ENCODE results near the gene UGT2B10. TPM values are rescaled to one million over a fixed set of nuclear protein-coding genes. Genes with fewer than 3 reads are reported as not detected.
"Not testable (repeated sequence)": the region's sequence is repeated elsewhere in the genome, so short reads cannot be mapped to it uniquely, and the experiment has no call there.

UGT2B10 gene
- not detected for total RNA-seq

DNA sequence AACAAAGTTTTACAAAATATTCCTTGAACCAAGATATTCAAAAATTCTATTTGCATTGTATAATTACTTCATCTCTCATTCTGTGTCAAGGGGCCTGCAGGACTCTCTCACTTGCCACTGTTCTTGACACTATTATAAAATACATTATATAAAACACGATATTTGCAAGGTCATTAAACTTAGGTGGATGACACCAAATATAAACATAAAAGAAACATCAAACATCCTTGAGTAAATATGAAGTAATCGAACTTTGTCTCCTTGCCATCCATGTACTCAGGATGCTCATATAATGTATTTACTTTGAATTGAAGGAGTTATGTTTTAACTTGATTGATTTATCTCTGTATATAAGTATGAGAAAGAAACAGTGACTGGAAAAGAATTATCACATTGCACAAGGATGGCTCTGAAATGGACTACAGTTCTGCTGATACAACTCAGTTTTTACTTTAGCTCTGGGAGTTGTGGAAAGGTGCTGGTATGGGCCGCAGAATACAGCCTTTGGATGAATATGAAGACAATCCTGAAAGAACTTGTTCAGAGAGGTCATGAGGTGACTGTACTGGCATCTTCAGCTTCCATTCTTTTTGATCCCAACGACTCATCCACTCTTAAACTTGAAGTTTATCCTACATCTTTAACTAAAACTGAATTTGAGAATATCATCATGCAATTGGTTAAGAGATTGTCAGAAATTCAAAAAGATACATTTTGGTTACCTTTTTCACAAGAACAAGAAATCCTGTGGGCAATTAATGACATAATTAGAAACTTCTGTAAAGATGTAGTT lies at the start of gene UGT2B10:
TSS of gene UGT2B10 (plus strand) at position 378 of the 793 bp plus-strand sequence. CDS start at position 404, 26 bp downstream.
- intact Hi-C loops (cut with DNase I; ENCODE audit: low total_unique reads); H3K4me3 ChIP-seq (ENCODE audit: low read depth, poor library complexity, severe bottlenecking); DNase-seq (ENCODE audit: low spot score in 2 of 2): not testable (repeated sequence)
- WGBS, 2 donors, result 67 to 69% methylated on average over 4 of the region's 4 CpGs

- H3K4me3 ChIP-seq (ENCODE audit: low read depth, poor library complexity, severe bottlenecking); intact Hi-C loops (cut with DNase I; ENCODE audit: low total_unique reads); DNase-seq (ENCODE audit: low spot score in 2 of 2): not testable (repeated sequence)
These were observed 44.0 kb upstream of the UGT2B10 start for GRCh38 chr4:68771836-68772235.

GRCh38 chr4:68773699-68774098 lies 42.1 kb upstream of the UGT2B10 start:
- TF ChIP-seq, protein P1, sequence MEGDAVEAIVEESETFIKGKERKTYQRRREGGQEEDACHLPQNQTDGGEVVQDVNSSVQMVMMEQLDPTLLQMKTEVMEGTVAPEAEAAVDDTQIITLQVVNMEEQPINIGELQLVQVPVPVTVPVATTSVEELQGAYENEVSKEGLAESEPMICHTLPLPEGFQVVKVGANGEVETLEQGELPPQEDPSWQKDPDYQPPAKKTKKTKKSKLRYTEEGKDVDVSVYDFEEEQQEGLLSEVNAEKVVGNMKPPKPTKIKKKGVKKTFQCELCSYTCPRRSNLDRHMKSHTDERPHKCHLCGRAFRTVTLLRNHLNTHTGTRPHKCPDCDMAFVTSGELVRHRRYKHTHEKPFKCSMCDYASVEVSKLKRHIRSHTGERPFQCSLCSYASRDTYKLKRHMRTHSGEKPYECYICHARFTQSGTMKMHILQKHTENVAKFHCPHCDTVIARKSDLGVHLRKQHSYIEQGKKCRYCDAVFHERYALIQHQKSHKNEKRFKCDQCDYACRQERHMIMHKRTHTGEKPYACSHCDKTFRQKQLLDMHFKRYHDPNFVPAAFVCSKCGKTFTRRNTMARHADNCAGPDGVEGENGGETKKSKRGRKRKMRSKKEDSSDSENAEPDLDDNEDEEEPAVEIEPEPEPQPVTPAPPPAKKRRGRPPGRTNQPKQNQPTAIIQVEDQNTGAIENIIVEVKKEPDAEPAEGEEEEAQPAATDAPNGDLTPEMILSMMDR (IDR thresholded peaks at IDR 0.05), result no peak
- TF ChIP-seq POLR2A (IDR thresholded peaks at IDR 0.05), result no peak
- intact Hi-C loops (cut with DNase I; ENCODE audit: low total_unique reads), result no loop called here
- H3K4me3 ChIP-seq (ENCODE audit: low read depth, poor library complexity, severe bottlenecking), result no peak overlapping the region
- WGBS, 2 donors, result 93 to 95% methylated on average over 5 of the region's 5 CpGs
- DNase-seq (ENCODE audit: low spot score in 2 of 2), result peak in 1 of 2 donors; percentile 42

DNA sequence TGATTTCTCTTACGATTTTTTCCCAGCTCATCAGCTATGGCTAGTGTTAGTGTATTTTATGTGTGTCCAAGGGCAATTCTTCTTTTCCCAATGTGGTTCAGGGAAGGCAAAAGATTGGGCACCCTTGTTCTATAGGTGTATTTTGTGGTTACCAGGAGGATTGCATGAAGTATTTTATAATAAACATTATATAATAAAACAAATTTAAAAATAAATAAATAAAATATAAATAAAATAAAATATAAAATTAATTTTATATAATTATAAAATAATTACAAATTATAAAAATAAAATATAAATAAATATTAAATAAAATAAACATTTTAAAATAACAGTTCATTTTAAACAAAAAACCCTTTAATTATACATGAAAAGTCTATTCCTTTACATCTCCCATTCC lies 35.6 kb upstream of the UGT2B10 start:
- intact Hi-C loops (cut with DNase I; ENCODE audit: low total_unique reads), result no loop called here
- no peak for TF ChIP-seq POLR2A (IDR thresholded peaks at IDR 0.05)
- TF ChIP-seq, protein P1 (IDR thresholded peaks at IDR 0.05), result no peak
- 83 to 85% methylated on average over 1 of the region's 1 CpG for WGBS, 2 donors

DNA sequence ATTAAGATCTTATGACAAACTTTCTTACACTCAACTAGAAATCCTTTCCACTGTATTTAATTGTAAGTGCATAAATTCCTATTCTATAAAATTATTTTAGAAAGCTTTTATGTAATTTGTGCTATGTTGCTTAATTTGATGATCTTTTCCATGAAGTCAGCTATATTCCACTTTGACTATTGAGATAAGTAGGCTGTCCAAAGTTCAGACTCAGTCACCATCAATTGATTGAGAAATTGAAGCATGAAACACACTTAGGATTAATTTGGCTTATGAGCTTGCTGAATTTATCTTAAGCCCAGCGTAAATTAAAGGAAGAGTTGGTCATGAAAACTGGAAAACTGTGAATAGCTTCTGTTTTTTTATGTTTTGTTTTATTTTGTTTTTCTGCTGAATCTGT lies 18.7 kb upstream of the UGT2B10 start:
- TF ChIP-seq POLR2A (IDR thresholded peaks at IDR 0.05), result no peak
- TF ChIP-seq, protein P1 (IDR thresholded peaks at IDR 0.05), result no peak
- WGBS, 2 donors, result 69 to 74% methylated on average over 1 of the region's 1 CpG
- intact Hi-C loops (cut with DNase I; ENCODE audit: low total_unique reads), result no loop called here

More for the DNA sequence above, 35.6 kb upstream of the UGT2B10 start:
- DNase-seq (ENCODE audit: low spot score in 2 of 2), result no peak
- no peak overlapping the region for H3K4me3 ChIP-seq (ENCODE audit: low read depth, poor library complexity, severe bottlenecking)

DNA sequence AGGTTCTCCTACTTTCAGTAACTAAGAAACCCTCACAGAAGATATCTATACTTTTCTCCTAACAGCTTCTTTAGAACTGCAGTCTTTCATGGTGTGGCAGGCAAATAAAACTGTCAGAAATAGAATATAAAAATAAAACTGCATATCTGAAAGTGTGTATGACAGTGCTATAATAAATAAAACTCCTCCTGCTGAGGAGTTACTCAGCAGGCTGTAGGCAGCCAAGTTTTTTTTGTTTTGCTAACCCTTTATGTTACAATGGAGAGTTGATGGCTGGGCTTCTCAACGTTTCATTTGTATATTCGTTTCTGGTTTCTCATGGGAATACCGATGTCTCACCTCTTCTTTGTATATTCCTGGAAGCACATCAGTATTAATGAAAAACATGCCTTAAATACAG lies 18.2 kb upstream of the UGT2B10 start:
- no peak for TF ChIP-seq POLR2A (IDR thresholded peaks at IDR 0.05)
- TF ChIP-seq, protein P1 (IDR thresholded peaks at IDR 0.05), result no peak
- WGBS, 2 donors, result 31 to 53% methylated on average over 3 of the region's 3 CpGs
- no peak for DNase-seq (ENCODE audit: low spot score in 2 of 2)
- intact Hi-C loops (cut with DNase I; ENCODE audit: low total_unique reads), result no loop called here
- no peak overlapping the region for H3K4me3 ChIP-seq (ENCODE audit: low read depth, poor library complexity, severe bottlenecking)

More for the DNA sequence above, 18.7 kb upstream of the UGT2B10 start:
- DNase-seq (ENCODE audit: low spot score in 2 of 2), result no peak
- no peak overlapping the region for H3K4me3 ChIP-seq (ENCODE audit: low read depth, poor library complexity, severe bottlenecking)

DNA sequence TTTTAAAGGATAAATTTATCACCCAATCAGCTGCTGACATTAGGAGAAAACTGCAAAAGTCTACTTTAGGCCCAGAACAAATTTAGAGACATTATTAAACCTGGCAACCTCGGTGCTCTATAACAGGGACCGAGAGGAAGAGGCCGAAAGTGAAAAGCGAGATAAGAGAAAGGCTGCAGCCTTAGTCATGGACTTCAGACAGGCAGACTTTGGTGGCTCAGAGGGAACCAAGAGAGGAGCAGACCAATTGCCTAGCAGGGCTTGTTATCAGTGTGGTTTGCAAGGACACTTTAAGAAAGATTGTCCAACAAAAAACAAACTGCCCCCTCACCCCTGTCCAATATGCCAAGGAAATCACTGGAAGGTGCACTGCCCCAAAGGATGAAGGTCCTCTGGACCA lies 12.8 kb upstream of the UGT2B10 start:
- H3K4me3 ChIP-seq (ENCODE audit: low read depth, poor library complexity, severe bottlenecking), result no peak overlapping the region
- TF ChIP-seq, protein P1 (IDR thresholded peaks at IDR 0.05), result no peak
- TF ChIP-seq POLR2A (IDR thresholded peaks at IDR 0.05), result no peak
- intact Hi-C loops (cut with DNase I; ENCODE audit: low total_unique reads), result no loop called here
- DNase-seq (ENCODE audit: low spot score in 2 of 2), result no peak
- WGBS, 2 donors, result 95 to 96% methylated on average over 4 of the region's 4 CpGs

Measured in lower leg skin (tissue), 4 donors.